Measurements from ENCODE around the gene SLC25A17. TPM values are rescaled to one million over a fixed set of nuclear protein-coding genes. Genes with fewer than 3 reads are reported as not detected.
"Not testable (repeated sequence)": the region's sequence is repeated elsewhere in the genome, so short reads cannot be mapped to it uniquely, and the experiment has no call there.

Gene SLC25A17
- total RNA-seq, 1 experiment from 2014 or later = 38.8 TPM

GRCh38 chr22:40844951-40845350 is 25.8 kb upstream of the SLC25A17 start:
- Histone ChIP-seq H3K27me3 (replicated peaks) (no peaks in the 10 kb centered on the region), H3K9me3 (replicated peaks) (no peaks in the 10 kb centered on the region), H3K36me3 (peaks cover 89% of the 10 kb centered on the region), H3K27ac (no peak overlapping the region), H3K4me3 (no peak overlapping the region), H3K4me1 (replicated peaks) (no peaks in the 10 kb centered on the region; the same call in 1 of the 2 replicates)
- DNase-seq (ENCODE audit: low read depth in 1 of 2, low spot score in 2 of 2) = no peak

- Histone ChIP-seq H3K36me3 (peaks cover 95% of the 10 kb centered on the region), H3K4me1 (replicated peaks) (no peaks in the 10 kb centered on the region; the same call in 1 of the 2 replicates), H3K27me3 (replicated peaks) (no peaks in the 10 kb centered on the region), H3K27ac (no peak overlapping the region), H3K9me3 (replicated peaks) (no peaks in the 10 kb centered on the region), H3K4me3 (no peak overlapping the region)
- no peak for DNase-seq (ENCODE audit: low read depth in 1 of 2, low spot score in 2 of 2)
Measured at GRCh38 chr22:40838486-40838885, 19.3 kb upstream of the SLC25A17 start.

- Histone ChIP-seq H3K4me3 (no peak overlapping the region), H3K27me3 (replicated peaks) (no peaks in the 10 kb centered on the region), H3K36me3 (peaks cover 96% of the 10 kb centered on the region), H3K4me1 (replicated peaks) (no peaks in the 10 kb centered on the region), H3K27ac (no peak overlapping the region), H3K9me3 (replicated peaks) (no peaks in the 10 kb centered on the region)
- DNase-seq (ENCODE audit: low read depth in 1 of 2, low spot score in 2 of 2) = no peak
Measured at GRCh38 chr22:40834619-40835018, 15.5 kb upstream of the SLC25A17 start.

GRCh38 chr22:40829131-40829530 is 10.0 kb upstream of the SLC25A17 start:
- DNase-seq (ENCODE audit: low read depth in 1 of 2, low spot score in 2 of 2) = no peak
- Histone ChIP-seq H3K4me1 (replicated peaks) (no peaks in the 10 kb centered on the region), H3K27ac (no peak overlapping the region), H3K9me3 (replicated peaks) (no peaks in the 10 kb centered on the region), H3K4me3 (no peak overlapping the region), H3K36me3 (peaks cover 75% of the 10 kb centered on the region), H3K27me3 (replicated peaks) (no peaks in the 10 kb centered on the region)

GRCh38 chr22:40826984-40827741 is 8.0 kb upstream of the SLC25A17 start:
- Histone ChIP-seq H3K9me3 (replicated peaks) (no peaks in the 10 kb centered on the region), H3K27ac (no peak overlapping the region), H3K36me3 (peaks cover 70% of the 10 kb centered on the region), H3K4me3 (no peak overlapping the region), H3K4me1 (replicated peaks) (no peaks in the 10 kb centered on the region), H3K27me3 (replicated peaks) (no peaks in the 10 kb centered on the region)
- DNase-seq (ENCODE audit: low read depth in 1 of 2, low spot score in 2 of 2) = no peak

- H3K4me3 ChIP-seq; H3K9me3 ChIP-seq (replicated peaks); H3K4me1 ChIP-seq (replicated peaks); H3K27ac ChIP-seq; H3K27me3 ChIP-seq (replicated peaks); DNase-seq (ENCODE audit: low read depth in 1 of 2, low spot score in 2 of 2): not testable (repeated sequence)
- peaks cover 61% of the 10 kb centered on the region for H3K36me3 ChIP-seq
Measured at GRCh38 chr22:40826292-40826691, 7.1 kb upstream of the SLC25A17 start.

- no peaks in the 10 kb centered on the region for H3K9me3 ChIP-seq (replicated peaks)
- H3K4me3 ChIP-seq = no peak overlapping the region
- H3K27me3 ChIP-seq (replicated peaks) = no peaks in the 10 kb centered on the region
- no peak overlapping the region for H3K27ac ChIP-seq
- H3K36me3 ChIP-seq = peaks cover 42% of the 10 kb centered on the region
- DNase-seq (ENCODE audit: low read depth in 1 of 2, low spot score in 2 of 2) = no peak
- peaks cover 9% of the 10 kb centered on the region; the same call in 1 of the 2 replicates for H3K4me1 ChIP-seq (replicated peaks)
Measured at GRCh38 chr22:40823426-40823825, 4.3 kb upstream of the SLC25A17 start.

GRCh38 chr22:40819599-40820140 is 524 bp upstream of the SLC25A17 start:
- Histone ChIP-seq H3K27ac (no peak overlapping the region), H3K36me3 (peaks cover 33% of the 10 kb centered on the region), H3K9me3 (replicated peaks) (no peaks in the 10 kb centered on the region), H3K27me3 (replicated peaks) (no peaks in the 10 kb centered on the region), H3K4me1 (replicated peaks) (peaks cover 18% of the 10 kb centered on the region), H3K4me3 (peak overlapping the region; percentile 93)
- DNase-seq (ENCODE audit: low read depth in 1 of 2, low spot score in 2 of 2) = peak in 1 of 2 experiments; percentile 55

GRCh38 chr22:40818192-40818746 is 877 bp downstream of the SLC25A17 start:
- no peak for DNase-seq (ENCODE audit: low read depth in 1 of 2, low spot score in 2 of 2)
- peaks cover 30% of the 10 kb centered on the region for H3K36me3 ChIP-seq
- H3K4me1 ChIP-seq (replicated peaks) = peaks cover 18% of the 10 kb centered on the region
- H3K9me3 ChIP-seq (replicated peaks) = no peaks in the 10 kb centered on the region
- peak overlapping the region; percentile 93 for H3K4me3 ChIP-seq
- no peaks in the 10 kb centered on the region for H3K27me3 ChIP-seq (replicated peaks)
- H3K27ac ChIP-seq = no peak overlapping the region

- H3K4me3 ChIP-seq = no peak overlapping the region; the same call in 1 of the 2 replicates
- no peaks in the 10 kb centered on the region for H3K9me3 ChIP-seq (replicated peaks)
- H3K27ac ChIP-seq = no peak overlapping the region
- H3K36me3 ChIP-seq = peaks cover 28% of the 10 kb centered on the region
- DNase-seq (ENCODE audit: low read depth in 1 of 2, low spot score in 2 of 2) = no peak
- H3K4me1 ChIP-seq (replicated peaks) = peaks cover 18% of the 10 kb centered on the region
- no peaks in the 10 kb centered on the region for H3K27me3 ChIP-seq (replicated peaks)
Measured at GRCh38 chr22:40817737-40818136, 1.4 kb downstream of the SLC25A17 start.

- peaks cover 28% of the 10 kb centered on the region for H3K36me3 ChIP-seq
- no peak overlapping the region for H3K27ac ChIP-seq
- DNase-seq (ENCODE audit: low read depth in 1 of 2, low spot score in 2 of 2) = no peak
Measured at GRCh38 chr22:40813912-40814315, 5.2 kb downstream of the SLC25A17 start.

GRCh38 chr22:40808018-40808841 is 10.9 kb downstream of the SLC25A17 start:
- no peaks in the 10 kb centered on the region for H3K27me3 ChIP-seq (replicated peaks)
- DNase-seq (ENCODE audit: low read depth in 1 of 2, low spot score in 2 of 2) = peak in 1 of 2 experiments; percentile 12
- H3K27ac ChIP-seq = no peak overlapping the region
- H3K36me3 ChIP-seq = peaks cover 14% of the 10 kb centered on the region
- no peak overlapping the region for H3K4me3 ChIP-seq
- no peaks in the 10 kb centered on the region for H3K9me3 ChIP-seq (replicated peaks)
- H3K4me1 ChIP-seq (replicated peaks) = peaks cover 9% of the 10 kb centered on the region; the same call in 1 of the 2 replicates

More at GRCh38 chr22:40813912-40814315, 5.2 kb downstream of the SLC25A17 start:
- Histone ChIP-seq H3K4me1 (replicated peaks) (peaks cover 14% of the 10 kb centered on the region), H3K9me3 (replicated peaks) (no peaks in the 10 kb centered on the region), H3K27me3 (replicated peaks) (no peaks in the 10 kb centered on the region), H3K4me3 (no peak overlapping the region)

- H3K27me3 ChIP-seq (replicated peaks) = no peaks in the 10 kb centered on the region
- H3K9me3 ChIP-seq (replicated peaks) = no peaks in the 10 kb centered on the region
Measured at GRCh38 chr22:40806711-40807110, 12.4 kb downstream of the SLC25A17 start.

More at GRCh38 chr22:40806711-40807110, 12.4 kb downstream of the SLC25A17 start:
- H3K4me1 ChIP-seq (replicated peaks) = peaks cover 9% of the 10 kb centered on the region; the same call in 1 of the 2 replicates
- H3K36me3 ChIP-seq = peaks cover 8% of the 10 kb centered on the region; the same call in 1 of the 2 replicates
- no peak for DNase-seq (ENCODE audit: low read depth in 1 of 2, low spot score in 2 of 2)
- no peak overlapping the region for H3K4me3 ChIP-seq
- H3K27ac ChIP-seq = no peak overlapping the region

Measured in SJSA1 (cell line).